Measurements from ENCODE around the gene POMT1. TPM values are rescaled to one million over a fixed set of nuclear protein-coding genes. Genes with fewer than 3 reads are reported as not detected.

POMT1 gene
- total RNA-seq, 1 donor from 2014 or later, result 34.8 TPM

DNA sequence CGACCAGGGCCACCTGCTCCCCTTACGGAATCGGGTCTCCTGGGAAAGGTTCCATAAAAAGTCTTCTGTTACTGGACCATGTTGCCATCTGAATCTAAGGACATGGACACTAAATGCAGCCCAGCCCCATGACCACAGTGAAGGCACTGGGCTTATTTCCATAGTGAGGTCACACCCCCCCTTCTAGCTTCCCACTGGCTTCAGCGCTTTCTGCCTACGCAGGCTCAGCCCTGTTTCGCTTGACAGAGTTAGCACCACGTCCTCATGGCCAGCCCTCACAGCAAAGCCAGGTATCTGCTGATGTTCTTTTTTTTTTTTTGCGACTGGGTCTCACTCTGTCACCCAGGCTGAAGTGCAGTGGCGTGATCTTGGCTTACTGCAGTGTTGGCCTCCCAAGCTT lies 14.2 kb downstream of the POMT1 start:
- Histone ChIP-seq H3K4me3 (ENCODE audit: insufficient read depth, low read depth, low read length) (no peak overlapping the region), H3K27ac (ENCODE audit: low read depth, low read length) (no peak overlapping the region), H3K9ac (ENCODE audit: low read length) (no peak overlapping the region), H2AFZ (ENCODE audit: low read depth, low read length) (no peak overlapping the region), H3K9me3 (ENCODE audit: insufficient read depth, low read depth, low read length) (peaks cover 6% of the 10 kb centered on the region), H3K4me2 (ENCODE audit: low read length) (no peak overlapping the region), H3K36me3 (ENCODE audit: insufficient read depth, low read length) (peaks cover 35% of the 10 kb centered on the region), H4K20me1 (ENCODE audit: insufficient read depth, low read length) (no peaks in the 10 kb centered on the region), H3K27me3 (ENCODE audit: insufficient read depth, low read length) (no peaks in the 10 kb centered on the region), H3K79me2 (ENCODE audit: insufficient read depth, low read length) (no peaks in the 10 kb centered on the region), H3K4me1 (ENCODE audit: insufficient read depth, low read length) (no peaks in the 10 kb centered on the region)
- TF ChIP-seq EZH2 (IDR thresholded peaks at IDR 0.05; ENCODE audit: insufficient read depth, low read length), result no peak
- no peak for TF ChIP-seq CTCF (IDR thresholded peaks at IDR 0.05; ENCODE audit: insufficient read depth, low read depth, low read length)
- H3K27me3 Mint-ChIP-seq (ENCODE audit: low read depth, unreplicated experiment), result no peaks in the 10 kb centered on the region
- no peak overlapping the region for H3K4me3 Mint-ChIP-seq (ENCODE audit: unreplicated experiment)
- DNase-seq (ENCODE audit: low read depth), result no peak
- no peaks in the 10 kb centered on the region for H3K4me1 Mint-ChIP-seq (ENCODE audit: low read depth, unreplicated experiment)
- no peaks in the 10 kb centered on the region for H3K9me3 Mint-ChIP-seq (ENCODE audit: unreplicated experiment)
- FAIRE-seq, result no peak
- peaks cover 38% of the 10 kb centered on the region for H3K36me3 Mint-ChIP-seq (ENCODE audit: low read depth, unreplicated experiment)
- no peak overlapping the region for H3K27ac Mint-ChIP-seq (ENCODE audit: unreplicated experiment)

DNA sequence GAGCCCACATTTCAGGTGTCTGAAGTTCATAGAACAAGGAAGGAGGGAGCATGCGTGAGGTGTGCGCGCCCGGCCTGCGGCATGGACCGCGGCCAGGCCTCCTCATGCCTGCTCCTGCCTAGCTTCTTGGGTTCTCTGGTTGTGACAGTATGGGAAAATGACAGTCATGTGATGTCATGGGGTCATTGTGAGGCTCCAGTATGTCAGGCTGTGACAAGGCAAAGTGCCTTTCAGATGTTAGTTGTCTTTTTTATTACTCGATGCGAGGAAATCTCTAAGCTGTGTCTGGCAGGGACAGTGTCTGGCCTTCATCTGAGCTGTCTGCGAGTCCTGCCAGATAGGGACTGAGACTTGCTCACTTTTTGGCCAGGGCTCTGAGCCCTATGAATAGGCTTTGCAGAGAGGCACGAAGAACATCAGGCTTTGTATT lies 15.1 kb downstream of the POMT1 start:
- H3K4me1 ChIP-seq (ENCODE audit: insufficient read depth, low read length), result no peaks in the 10 kb centered on the region
- no peak overlapping the region for H3K4me3 ChIP-seq (ENCODE audit: insufficient read depth, low read depth, low read length)
- no peaks in the 10 kb centered on the region for H4K20me1 ChIP-seq (ENCODE audit: insufficient read depth, low read length)
- no peak for TF ChIP-seq CTCF (IDR thresholded peaks at IDR 0.05; ENCODE audit: insufficient read depth, low read depth, low read length)
- TF ChIP-seq EZH2 (IDR thresholded peaks at IDR 0.05; ENCODE audit: insufficient read depth, low read length), result no peak
- peaks cover 6% of the 10 kb centered on the region for H3K9me3 ChIP-seq (ENCODE audit: insufficient read depth, low read depth, low read length)
- H3K27me3 Mint-ChIP-seq (ENCODE audit: low read depth, unreplicated experiment), result no peaks in the 10 kb centered on the region
- FAIRE-seq, result no peak
- no peak overlapping the region for H2AFZ ChIP-seq (ENCODE audit: low read depth, low read length)
- H3K27me3 ChIP-seq (ENCODE audit: insufficient read depth, low read length), result no peaks in the 10 kb centered on the region
- no peak overlapping the region for H3K27ac Mint-ChIP-seq (ENCODE audit: unreplicated experiment)
- DNase-seq (ENCODE audit: low read depth), result no peak
- no peaks in the 10 kb centered on the region for H3K4me1 Mint-ChIP-seq (ENCODE audit: low read depth, unreplicated experiment)
- H3K4me2 ChIP-seq (ENCODE audit: low read length), result no peak overlapping the region
- peaks cover 38% of the 10 kb centered on the region for H3K36me3 ChIP-seq (ENCODE audit: insufficient read depth, low read length)
- H3K9me3 Mint-ChIP-seq (ENCODE audit: unreplicated experiment), result no peaks in the 10 kb centered on the region
- no peak overlapping the region for H3K27ac ChIP-seq (ENCODE audit: low read depth, low read length)
- H3K79me2 ChIP-seq (ENCODE audit: insufficient read depth, low read length), result no peaks in the 10 kb centered on the region
- H3K36me3 Mint-ChIP-seq (ENCODE audit: low read depth, unreplicated experiment), result peaks cover 38% of the 10 kb centered on the region
- H3K9ac ChIP-seq (ENCODE audit: low read length), result no peak overlapping the region
- H3K4me3 Mint-ChIP-seq (ENCODE audit: unreplicated experiment), result no peak overlapping the region

- no peak overlapping the region for H3K27ac ChIP-seq (ENCODE audit: low read depth, low read length)
- no peaks in the 10 kb centered on the region for H3K4me1 ChIP-seq (ENCODE audit: insufficient read depth, low read length)
- peaks cover 43% of the 10 kb centered on the region for H3K36me3 ChIP-seq (ENCODE audit: insufficient read depth, low read length)
- H3K4me3 ChIP-seq (ENCODE audit: insufficient read depth, low read depth, low read length), result no peak overlapping the region
- no peak overlapping the region for H3K4me2 ChIP-seq (ENCODE audit: low read length)
- no peaks in the 10 kb centered on the region for H3K27me3 ChIP-seq (ENCODE audit: insufficient read depth, low read length)
- H3K36me3 Mint-ChIP-seq (ENCODE audit: low read depth, unreplicated experiment), result peaks cover 31% of the 10 kb centered on the region
- no peaks in the 10 kb centered on the region for H3K27me3 Mint-ChIP-seq (ENCODE audit: low read depth, unreplicated experiment)
- no peaks in the 10 kb centered on the region for H3K4me1 Mint-ChIP-seq (ENCODE audit: low read depth, unreplicated experiment)
- no peak for TF ChIP-seq CTCF (IDR thresholded peaks at IDR 0.05; ENCODE audit: insufficient read depth, low read depth, low read length)
- TF ChIP-seq EZH2 (IDR thresholded peaks at IDR 0.05; ENCODE audit: insufficient read depth, low read length), result no peak
- FAIRE-seq (no peak), DNase-seq (ENCODE audit: low read depth) (no peak)
- H3K9me3 Mint-ChIP-seq (ENCODE audit: unreplicated experiment), result no peaks in the 10 kb centered on the region
- H3K4me3 Mint-ChIP-seq (ENCODE audit: unreplicated experiment), result no peak overlapping the region
- peaks cover 6% of the 10 kb centered on the region for H3K9me3 ChIP-seq (ENCODE audit: insufficient read depth, low read depth, low read length)
- H4K20me1 ChIP-seq (ENCODE audit: insufficient read depth, low read length), result no peaks in the 10 kb centered on the region
- H3K27ac Mint-ChIP-seq (ENCODE audit: unreplicated experiment), result no peak overlapping the region
- H3K9ac ChIP-seq (ENCODE audit: low read length), result no peak overlapping the region
- H2AFZ ChIP-seq (ENCODE audit: low read depth, low read length), result no peak overlapping the region
- no peaks in the 10 kb centered on the region for H3K79me2 ChIP-seq (ENCODE audit: insufficient read depth, low read length)
Observed at GRCh38 chr9:131518553-131518952, 15.8 kb downstream of the POMT1 start.
